Right hindlimb (tissue), 1 donor: ENCODE results near the gene RNF223.
"Not testable (repeated sequence)": the region's sequence is repeated elsewhere in the genome, so short reads cannot be mapped to it uniquely, and the experiment has no call there.

Source experiments
- DNase-seq: peaks from one replicate; pipeline ENCODE4 v3.0.0-alpha.2; 2018

RNF223 gene

GRCh38 chr1:1058921-1059493 lies 15.1 kb downstream of the RNF223 start:
- no peak for DNase-seq

DNA sequence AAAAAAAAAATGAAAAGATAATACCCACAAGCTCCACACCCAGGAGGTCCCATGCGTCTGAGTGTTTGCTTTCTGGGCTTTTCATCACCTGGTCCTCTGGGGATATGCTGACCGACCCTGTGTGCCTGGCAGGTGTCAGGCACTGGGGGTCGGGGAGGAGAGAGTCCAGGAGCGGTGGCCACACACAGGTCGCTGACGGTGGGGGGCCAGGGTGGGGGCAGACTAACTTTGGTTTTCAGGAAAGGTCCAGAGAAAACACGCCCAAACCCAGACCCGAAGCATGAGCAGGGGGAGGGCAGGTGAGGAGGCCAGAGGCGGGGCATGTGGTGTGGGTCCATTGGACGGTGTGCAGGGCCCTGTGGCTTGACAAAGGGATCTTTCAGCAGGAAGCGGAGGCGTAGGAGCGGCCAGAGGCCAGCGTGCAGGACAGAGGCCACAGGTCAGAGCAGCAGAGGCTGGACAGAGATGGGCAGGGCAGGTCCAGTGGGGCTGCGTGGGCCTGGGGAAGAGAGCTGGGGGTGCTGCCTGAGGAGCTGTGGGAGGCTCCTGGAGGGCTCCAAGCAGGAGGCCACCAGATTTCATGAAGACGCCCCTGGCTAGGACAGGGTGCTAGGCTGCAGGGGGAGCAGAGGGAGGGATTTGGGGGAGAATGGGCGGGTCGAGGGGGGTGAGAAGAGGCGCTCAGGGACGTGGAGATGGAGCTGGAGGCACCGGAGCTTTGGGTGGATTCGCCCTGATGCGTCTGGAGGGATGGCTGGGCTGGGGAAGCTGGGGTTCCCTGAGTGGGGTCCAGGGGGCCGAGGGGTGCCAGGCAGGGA lies 15.8 kb downstream of the RNF223 start:
- no peak for DNase-seq

DNA sequence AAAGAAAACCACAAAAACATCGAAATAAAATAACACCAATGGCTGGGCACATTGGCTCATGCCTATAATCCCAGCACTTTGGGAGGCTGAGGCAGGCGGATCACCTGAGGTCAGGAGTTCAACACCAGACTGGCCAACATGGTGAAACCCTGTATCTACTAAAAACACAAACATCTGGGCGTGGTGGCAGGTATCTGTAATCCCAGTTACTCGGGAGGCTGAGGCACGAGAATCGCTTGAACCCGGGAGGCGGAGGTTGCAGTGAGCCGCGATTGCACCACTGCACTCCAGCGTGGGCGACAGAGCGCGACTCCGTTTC lies 16.4 kb downstream of the RNF223 start:
- not testable (repeated sequence) for DNase-seq

DNA sequence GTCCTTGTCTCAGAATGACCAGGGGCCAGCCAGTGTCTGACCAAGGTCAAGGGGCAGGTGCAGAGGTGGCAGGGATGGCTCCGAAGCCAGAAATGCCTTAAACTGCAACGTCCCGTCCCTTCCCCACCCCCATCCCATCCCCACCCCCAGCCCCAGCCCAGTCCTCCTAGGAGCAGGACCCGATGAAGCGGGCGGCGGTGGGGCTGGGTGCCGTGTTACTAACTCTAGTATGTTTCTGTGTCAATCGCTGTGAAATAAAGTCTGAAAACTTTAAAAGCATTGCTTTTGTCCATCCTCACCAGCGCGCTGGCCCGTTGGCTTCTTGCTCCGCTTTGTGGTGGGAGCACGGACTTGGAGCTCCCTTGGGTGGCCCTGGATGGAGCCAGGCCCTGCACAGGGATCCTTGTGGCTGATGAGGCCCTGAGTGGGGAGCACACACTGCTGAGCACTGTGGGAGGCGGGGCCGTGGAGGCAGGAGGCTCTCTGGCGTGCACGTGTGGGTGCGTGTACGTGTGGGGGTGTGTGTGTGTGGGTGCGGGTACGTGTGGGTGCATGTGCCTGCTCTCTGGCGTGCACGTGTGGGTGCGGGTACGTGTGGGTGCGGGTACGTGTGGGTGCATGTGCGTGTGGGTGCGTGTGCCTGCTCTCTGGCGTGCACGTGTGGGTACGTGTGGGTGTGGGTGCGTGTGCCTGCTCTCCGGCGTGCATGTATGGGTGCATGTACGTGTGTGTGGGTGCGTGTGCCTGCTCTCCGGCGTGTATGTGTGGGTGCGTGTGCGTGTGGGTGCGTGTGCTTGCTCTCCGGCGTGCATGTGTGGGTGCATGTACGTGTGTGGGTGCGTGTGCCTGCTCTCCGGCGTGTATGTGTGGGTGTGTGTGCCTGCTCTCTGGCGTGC lies 18.0 kb downstream of the RNF223 start:
- DNase-seq, result no peak

DNA sequence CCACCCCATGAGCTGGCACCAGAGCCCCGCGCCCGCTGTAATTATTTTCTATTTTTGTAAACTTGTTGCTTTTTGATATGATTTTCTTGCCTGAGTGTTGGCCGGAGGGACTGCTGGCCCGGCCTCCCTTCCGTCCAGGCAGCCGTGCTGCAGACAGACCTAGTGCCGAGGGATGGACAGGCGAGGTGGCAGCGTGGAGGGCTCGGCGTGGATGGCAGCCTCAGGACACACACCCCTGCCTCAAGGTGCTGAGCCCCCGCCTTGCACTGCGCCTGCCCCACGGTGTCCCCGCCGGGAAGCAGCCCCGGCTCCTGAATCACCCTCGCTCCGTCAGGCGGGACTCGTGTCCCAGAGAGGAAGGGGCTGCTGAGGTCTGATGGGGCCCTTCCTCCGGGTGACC lies 19.1 kb downstream of the RNF223 start:
- no peak for DNase-seq

DNA sequence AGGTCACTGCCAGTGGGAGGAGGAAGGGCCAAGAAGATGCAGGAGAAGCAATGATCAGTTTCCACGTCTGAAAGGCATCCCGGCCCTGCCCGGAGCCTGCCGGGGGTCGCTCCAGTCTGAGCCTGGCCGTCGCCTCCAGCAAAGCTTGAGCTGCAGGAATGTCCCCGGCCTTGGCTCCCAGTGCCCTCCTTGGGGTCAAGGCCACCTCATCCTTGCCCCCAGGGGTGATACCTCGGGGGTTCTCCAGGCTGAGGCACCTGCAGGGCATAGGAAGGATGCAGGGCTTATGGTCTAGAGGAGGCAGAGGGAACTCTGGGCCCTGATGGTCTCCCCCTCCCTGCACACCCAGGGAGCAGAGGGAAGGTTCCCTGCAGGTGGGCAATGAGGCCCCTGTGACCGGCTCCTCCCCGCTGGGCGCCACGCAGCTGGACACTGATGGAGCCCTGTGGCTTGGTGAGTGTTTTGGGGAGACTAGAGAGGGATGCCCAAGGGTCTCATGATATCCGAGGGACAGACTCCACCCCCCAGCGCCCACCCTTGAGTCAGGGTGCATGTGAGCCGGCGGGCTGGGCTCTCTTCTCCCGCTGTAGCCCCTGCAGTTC lies 19.9 kb downstream of the RNF223 start:
- DNase-seq, result no peak

DNA sequence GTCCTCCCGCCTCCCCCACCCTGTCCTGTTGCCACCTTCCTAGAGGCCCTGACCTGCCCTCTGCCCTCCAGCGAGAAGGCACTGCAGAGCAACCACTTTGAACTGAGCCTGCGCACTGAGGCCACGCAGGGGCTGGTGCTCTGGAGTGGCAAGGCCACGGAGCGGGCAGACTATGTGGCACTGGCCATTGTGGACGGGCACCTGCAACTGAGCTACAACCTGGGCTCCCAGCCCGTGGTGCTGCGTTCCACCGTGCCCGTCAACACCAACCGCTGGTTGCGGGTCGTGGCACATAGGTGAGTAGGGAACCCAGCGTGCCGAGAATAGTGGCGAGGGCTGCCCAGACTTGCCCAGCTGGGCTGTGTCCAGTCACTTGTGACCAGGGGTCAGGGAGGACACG lies 20.4 kb downstream of the RNF223 start:
- DNase-seq, result no peak

DNA sequence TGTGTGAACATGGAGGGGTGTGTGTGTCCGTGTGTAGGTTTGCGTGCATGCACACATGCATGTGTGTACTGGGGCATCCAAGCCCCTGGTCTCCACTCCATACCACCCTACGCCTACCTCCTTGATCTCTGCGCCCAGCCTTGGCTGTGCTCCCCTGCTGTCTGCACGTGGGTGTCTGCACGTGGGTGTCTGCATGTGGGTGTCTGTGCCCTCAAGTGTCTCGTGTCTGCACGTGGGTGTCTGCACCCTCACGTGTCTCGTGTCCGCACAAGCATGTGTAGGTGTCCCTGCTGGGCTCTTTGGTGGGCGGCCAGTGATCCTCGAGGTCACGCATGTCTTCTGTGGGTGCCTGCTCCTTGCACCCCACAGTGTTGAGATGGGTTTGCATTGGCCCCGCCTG lies 21.1 kb downstream of the RNF223 start:
- DNase-seq, result no peak

GRCh38 chr1:1052003-1052840 lies 21.9 kb downstream of the RNF223 start:
- no peak for DNase-seq

DNA sequence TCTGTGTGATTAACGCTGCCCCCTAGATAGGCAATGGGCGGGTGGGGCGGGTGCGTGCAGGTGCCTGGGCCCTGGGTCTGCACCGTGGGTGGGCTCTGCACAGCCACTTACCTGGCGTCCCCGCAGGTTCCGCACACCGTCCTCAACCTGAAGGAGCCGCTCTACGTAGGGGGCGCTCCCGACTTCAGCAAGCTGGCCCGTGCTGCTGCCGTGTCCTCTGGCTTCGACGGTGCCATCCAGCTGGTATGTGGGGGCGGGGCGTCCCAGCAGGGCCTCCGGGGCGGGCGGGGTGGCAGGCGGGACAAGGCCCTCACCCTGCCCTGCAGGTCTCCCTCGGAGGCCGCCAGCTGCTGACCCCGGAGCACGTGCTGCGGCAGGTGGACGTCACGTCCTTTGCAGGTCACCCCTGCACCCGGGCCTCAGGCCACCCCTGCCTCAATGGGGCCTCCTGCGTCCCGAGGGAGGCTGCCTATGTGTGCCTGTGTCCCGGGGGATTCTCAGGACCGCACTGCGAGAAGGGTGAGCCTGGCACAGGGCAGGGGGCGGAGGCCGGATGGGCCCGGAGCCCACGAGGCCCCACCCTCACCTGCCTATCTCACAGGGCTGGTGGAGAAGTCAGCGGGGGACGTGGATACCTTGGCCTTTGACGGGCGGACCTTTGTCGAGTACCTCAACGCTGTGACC lies 22.8 kb downstream of the RNF223 start:
- no peak for DNase-seq

DNA sequence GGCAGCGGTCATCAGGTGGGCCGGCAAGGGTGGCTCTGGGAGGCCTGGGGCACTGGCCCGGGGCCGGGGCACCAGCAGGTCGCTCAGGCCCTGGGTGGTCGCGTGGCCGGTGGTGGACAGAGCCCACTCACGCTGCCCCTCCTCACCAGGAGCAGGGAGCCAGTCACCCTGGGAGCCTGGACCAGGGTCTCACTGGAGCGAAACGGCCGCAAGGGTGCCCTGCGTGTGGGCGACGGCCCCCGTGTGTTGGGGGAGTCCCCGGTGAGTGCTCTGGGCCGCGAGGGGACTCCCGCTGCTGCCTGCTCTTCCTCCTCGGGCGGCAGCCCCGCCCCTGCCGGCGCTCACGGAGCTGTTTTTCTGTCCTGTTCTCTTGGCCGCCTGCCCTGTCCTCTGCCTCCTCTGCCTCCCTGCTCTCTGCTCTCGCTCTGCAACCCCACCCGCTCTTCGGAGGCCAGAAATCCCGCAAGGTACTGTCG lies 23.5 kb downstream of the RNF223 start:
- no peak for DNase-seq

DNA sequence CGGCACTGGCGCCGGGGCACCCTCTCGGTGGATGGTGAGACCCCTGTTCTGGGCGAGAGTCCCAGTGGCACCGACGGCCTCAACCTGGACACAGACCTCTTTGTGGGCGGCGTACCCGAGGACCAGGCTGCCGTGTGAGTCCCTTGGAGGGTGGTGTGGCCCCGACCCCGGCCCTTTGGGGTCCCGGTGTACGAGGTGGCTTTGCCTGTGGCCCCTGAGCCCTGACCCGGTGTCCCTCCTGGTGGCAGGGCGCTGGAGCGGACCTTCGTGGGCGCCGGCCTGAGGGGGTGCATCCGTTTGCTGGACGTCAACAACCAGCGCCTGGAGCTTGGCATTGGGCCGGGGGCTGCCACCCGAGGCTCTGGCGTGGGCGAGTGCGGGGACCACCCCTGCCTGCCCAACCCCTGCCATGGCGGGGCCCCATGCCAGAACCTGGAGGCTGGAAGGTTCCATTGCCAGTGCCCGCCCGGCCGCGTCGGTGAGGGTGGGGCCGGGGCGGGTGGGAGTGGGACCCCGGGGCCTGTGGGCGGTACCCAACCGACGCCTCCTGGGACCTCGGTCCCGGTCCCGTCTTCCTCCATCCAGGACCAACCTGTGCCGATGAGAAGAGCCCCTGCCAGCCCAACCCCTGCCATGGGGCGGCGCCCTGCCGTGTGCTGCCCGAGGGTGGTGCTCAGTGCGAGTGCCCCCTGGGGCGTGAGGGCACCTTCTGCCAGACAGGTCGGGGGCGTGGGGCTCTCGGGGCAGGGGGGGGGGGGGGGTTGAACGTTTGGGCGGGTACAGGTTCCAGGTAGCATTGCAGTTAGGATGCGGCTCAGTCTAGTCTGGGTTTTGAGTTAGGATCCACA lies 24.6 kb downstream of the RNF223 start:
- no peak for DNase-seq

GRCh38 chr1:1048765-1049164 lies 25.3 kb downstream of the RNF223 start:
- DNase-seq, result no peak

DNA sequence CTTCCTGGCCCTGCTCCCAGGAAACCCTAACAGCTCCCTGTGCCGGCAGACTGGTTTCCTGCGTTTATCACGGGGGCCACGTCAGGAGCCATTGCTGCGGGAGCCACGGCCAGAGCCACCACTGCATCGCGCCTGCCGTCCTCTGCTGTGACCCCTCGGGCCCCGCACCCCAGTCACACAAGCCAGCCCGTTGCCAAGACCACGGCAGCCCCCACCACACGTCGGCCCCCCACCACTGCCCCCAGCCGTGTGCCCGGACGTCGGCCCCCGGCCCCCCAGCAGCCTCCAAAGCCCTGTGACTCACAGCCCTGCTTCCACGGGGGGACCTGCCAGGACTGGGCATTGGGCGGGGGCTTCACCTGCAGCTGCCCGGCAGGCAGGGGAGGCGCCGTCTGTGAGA lies 26.1 kb downstream of the RNF223 start:
- no peak for DNase-seq

- no peak for DNase-seq
Measured at GRCh38 chr1:1047407-1047806, 26.7 kb downstream of the RNF223 start.

- no peak for DNase-seq
Measured at GRCh38 chr1:1046767-1047166, 27.3 kb downstream of the RNF223 start.

GRCh38 chr1:1046243-1046642 lies 27.9 kb downstream of the RNF223 start:
- DNase-seq, result no peak

DNA sequence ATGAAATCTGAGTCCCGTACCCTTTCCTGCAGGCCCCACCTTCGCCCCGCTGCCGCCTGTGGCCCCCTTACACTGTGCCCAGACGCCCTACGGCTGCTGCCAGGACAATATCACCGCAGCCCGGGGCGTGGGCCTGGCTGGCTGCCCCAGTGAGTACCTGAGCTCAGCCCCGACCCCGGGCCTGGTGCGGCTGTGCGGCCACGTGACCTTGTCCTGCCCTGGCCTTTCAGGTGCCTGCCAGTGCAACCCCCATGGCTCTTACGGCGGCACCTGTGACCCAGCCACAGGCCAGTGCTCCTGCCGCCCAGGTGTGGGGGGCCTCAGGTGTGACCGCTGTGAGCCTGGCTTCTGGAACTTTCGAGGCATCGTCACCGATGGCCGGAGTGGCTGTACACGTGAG lies 29.0 kb downstream of the RNF223 start:
- no peak for DNase-seq

DNA sequence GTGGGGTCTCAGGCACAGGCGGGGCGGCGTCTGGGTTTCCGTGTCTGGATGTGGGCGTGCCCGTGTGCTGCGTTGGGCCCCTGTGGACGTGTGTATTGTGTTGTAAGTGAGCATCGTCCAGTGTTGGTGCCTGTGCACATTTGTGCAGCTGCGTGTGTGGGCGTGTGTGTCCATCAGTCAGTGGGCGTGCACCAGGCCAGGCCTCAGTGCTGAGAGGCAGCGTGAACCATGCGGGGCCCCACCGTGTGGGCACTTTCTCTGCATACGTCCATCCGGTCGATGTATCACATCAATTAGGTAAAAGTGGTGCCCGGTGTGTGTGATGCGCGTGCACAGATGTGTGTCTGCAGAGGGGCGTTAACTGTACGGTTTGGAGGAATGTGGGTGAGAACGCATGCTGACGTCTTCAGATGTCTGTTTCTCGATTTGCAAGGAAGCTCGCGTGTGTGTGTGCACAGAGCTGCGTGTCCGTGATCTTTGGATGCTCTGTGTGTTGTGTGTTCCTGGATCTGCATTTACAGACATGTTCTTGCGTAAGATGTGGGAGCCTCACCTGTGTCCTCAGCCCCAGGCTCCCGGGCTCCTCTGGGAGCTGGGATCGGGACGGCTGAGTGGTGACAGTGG lies 29.5 kb downstream of the RNF223 start:
- no peak for DNase-seq

DNA sequence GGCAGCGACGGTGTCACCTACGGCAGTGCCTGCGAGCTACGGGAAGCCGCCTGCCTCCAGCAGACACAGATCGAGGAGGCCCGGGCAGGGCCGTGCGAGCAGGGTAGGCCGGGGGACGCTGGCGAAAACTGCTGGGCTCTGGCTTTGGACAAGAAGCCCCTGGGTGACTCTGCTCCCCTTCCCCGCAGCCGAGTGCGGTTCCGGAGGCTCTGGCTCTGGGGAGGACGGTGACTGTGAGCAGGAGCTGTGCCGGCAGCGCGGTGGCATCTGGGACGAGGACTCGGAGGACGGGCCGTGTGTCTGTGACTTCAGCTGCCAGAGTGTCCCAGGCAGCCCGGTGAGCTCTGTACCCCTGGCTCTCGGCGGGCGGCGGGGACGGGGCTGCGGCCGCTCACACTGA lies 30.2 kb downstream of the RNF223 start:
- no peak for DNase-seq
